GM23248 (cell line): Measurements from ENCODE around the gene MOBP.

Experiments used
- EZH2 ChIP-seq: fragments of 200-600 bp; sonication (generic); IDR thresholded peaks from 2 replicates; pipeline ENCODE4 v1.6.1; 2018; ENCODE audit warnings: antibody characterized with exemption, mild to moderate bottlenecking; ENCODE audit not compliant: insufficient read depth, poor library complexity, severe bottlenecking
- EZH2phosphoT487 ChIP-seq: fragments of 200-600 bp; sonication (generic); IDR thresholded peaks from 2 replicates; pipeline ENCODE4 v1.6.1; 2018; ENCODE audit warnings: antibody characterized with exemption, moderate library complexity, mild to moderate bottlenecking, low read depth; ENCODE audit not compliant: insufficient read depth

GRCh38 chr3:39479701-39480414 is 12.4 kb downstream of the MOBP start:
- TF ChIP-seq EZH2phosphoT487 (no peak), EZH2 (no peak)
